Keratinocyte (primary cell): ENCODE data around the gene MAML2. TPM values are rescaled to one million over a fixed set of nuclear protein-coding genes. Genes with fewer than 3 reads are reported as not detected.

ENCODE experiments used
- DNase-seq: peaks from one replicate; pipeline ENCODE4 v3.0.0-alpha.2; 2011; ENCODE audit warnings: low read depth, missing footprints, low spot score
- FAIRE-seq: peaks from 2 replicates; lab custom pipeline; 2011; peaks lifted over from hg19 to GRCh38; lab: Jason Lieb, UNC
- H2AFZ ChIP-seq: 2 replicates; pipeline ENCODE4 v1.6.0; 2012; ENCODE audit warnings: low read length, control low read depth, inconsistent platforms; ENCODE audit not compliant: control insufficient read depth
- H3K27ac ChIP-seq: 2 replicates; pipeline ENCODE4 v1.5.1; 2011; ENCODE audit warnings: low read length; ENCODE audit not compliant: control insufficient read depth, insufficient read depth
- H3K27me3 ChIP-seq: 3 replicates; pipeline ENCODE4 v1.6.0; 2011; ENCODE audit warnings: low read length; ENCODE audit not compliant: control insufficient read depth, insufficient read depth; ENCODE audit errors: extremely low read depth
- H3K36me3 ChIP-seq, 2 experiments: 2 replicates in 1 of 2; 3 replicates in 1 of 2; pipeline ENCODE4 v1.5.1; 2011; ENCODE audit warnings: low read length in 2 of 2, mild to moderate bottlenecking in 1 of 2; ENCODE audit not compliant: control insufficient read depth in 2 of 2, insufficient read depth in 2 of 2; ENCODE audit errors: extremely low read depth in 1 of 2
- H3K4me1 ChIP-seq: 3 replicates; pipeline ENCODE4 v1.5.1; 2011; ENCODE audit warnings: low read length; ENCODE audit not compliant: control insufficient read depth, insufficient read depth; ENCODE audit errors: extremely low read depth
- H3K4me2 ChIP-seq: 3 replicates; pipeline ENCODE4 v1.6.0; 2011; ENCODE audit warnings: low read depth, low read length; ENCODE audit not compliant: control insufficient read depth, insufficient read depth; ENCODE audit errors: extremely low read depth
- H3K4me3 ChIP-seq, 3 experiments: fragments of 200-600 bp in 1 of 3; sonication (generic) in 1 of 3; 2 replicates in 2 of 3; 3 replicates in 1 of 3; pipeline ENCODE4 v1.5.1; 2011 to 2016; ENCODE audit warnings: low read length in 3 of 3, mild to moderate bottlenecking in 3 of 3, control low read depth in 2 of 3, inconsistent platforms in 1 of 3, low read depth in 1 of 3, mixed read lengths in 1 of 3, mixed run types in 1 of 3, moderate library complexity in 1 of 3; ENCODE audit not compliant: control insufficient read depth in 2 of 3, insufficient read depth in 2 of 3; ENCODE audit errors: extremely low read depth in 1 of 3
- H3K79me2 ChIP-seq: 2 replicates; pipeline ENCODE4 v1.6.0; 2012; ENCODE audit warnings: low read length; ENCODE audit not compliant: control insufficient read depth, insufficient read depth
- H3K9ac ChIP-seq: 3 replicates; pipeline ENCODE4 v1.6.0; 2011; ENCODE audit warnings: low read length; ENCODE audit not compliant: control insufficient read depth, insufficient read depth; ENCODE audit errors: extremely low read depth
- H3K9me1 ChIP-seq: 3 replicates; pipeline ENCODE4 v1.6.0; 2011; ENCODE audit warnings: low read length; ENCODE audit not compliant: control insufficient read depth, insufficient read depth; ENCODE audit errors: extremely low read depth
- H3K9me3 ChIP-seq: 2 replicates; pipeline ENCODE4 v1.5.1; 2012; ENCODE audit warnings: low read depth, low read length; ENCODE audit not compliant: control insufficient read depth
- H4K20me1 ChIP-seq: 3 replicates; pipeline ENCODE4 v1.6.0; 2011; ENCODE audit warnings: low read length; ENCODE audit not compliant: control insufficient read depth, insufficient read depth; ENCODE audit errors: extremely low read depth
- CTCF ChIP-seq, 3 experiments: IDR thresholded peaks in 1 of 3; conservative IDR thresholded peaks in 1 of 3; optimal IDR thresholded peaks in 1 of 3; 2 replicates in 2 of 3; 3 replicates in 1 of 3; pipeline versions ENCODE3 to v1.5.1; 2011; ENCODE audit warnings: low read length in 3 of 3, mild to moderate bottlenecking in 3 of 3, moderate library complexity in 2 of 3, control low read depth in 1 of 3, inconsistent platforms in 1 of 3; ENCODE audit not compliant: insufficient read depth in 2 of 3; ENCODE audit errors: extremely low read depth in 1 of 3
- EZH2 ChIP-seq: IDR thresholded peaks from one replicate; pipeline ENCODE4 v1.6.1; 2012; ENCODE audit warnings: inconsistent platforms, mild to moderate bottlenecking, low read length, moderate library complexity
- dilution Hi-C: fragments of 300-500 bp; cut with MboI; formaldehyde crosslinking; loops from one replicate; pipeline ENCODE4 v1.7.0; 2020; ENCODE audit warnings: low sequenced_read_pairs; ENCODE audit not compliant: extremely low pct_ligation_motif_present
- polyA plus RNA-seq, 5 experiments: library from polyadenylated mRNA; depleted of rRNA in 3 of 5; stranded (reverse) in 3 of 5; stranded (forward) in 1 of 5; unstranded in 1 of 5; fragments of >200 nt; gene quantifications; 1 replicate in 1 of 5; 2 replicates in 3 of 5; 3 replicates in 1 of 5; pipeline versions ENCODE4 v1.2.1 to v1.2.3, GENCODE V29; 2011 to 2012; ENCODE audit warnings: missing spikeins in 2 of 5, low read depth in 1 of 5, low replicate concordance in 1 of 5

The MAML2 gene
- polyA plus RNA-seq, 1 donor (not counting 4 experiments of a cell fraction or from before 2014, with no cell fraction given), result 4.2 TPM

DNA sequence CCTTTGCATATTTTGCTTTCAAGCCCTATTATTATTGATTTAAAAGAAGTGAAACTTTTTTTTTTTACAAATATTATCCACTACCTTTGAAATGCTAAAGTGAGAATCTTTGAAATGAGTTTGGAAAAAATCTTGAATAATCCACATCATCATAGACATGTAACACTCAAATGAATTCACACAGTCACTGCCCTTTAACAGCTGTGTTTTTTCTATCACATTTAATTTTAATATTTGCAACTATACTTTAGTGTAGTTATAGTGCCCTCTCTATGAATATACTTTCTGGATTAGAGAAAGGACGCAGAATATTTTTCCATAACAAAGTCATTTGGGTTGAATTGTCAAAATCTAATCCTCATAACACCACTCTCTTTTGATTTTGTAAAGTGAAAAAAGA lies 381.2 kb downstream of the MAML2 start:
- no peak for DNase-seq
- Histone ChIP-seq H3K4me2 (no peak overlapping the region), H3K9me3 (no peaks in the 10 kb centered on the region), H2AFZ (no peak overlapping the region), H3K27me3 (no peaks in the 10 kb centered on the region), H3K4me1 (no peaks in the 10 kb centered on the region), H3K79me2 (no peaks in the 10 kb centered on the region), H3K36me3 (no peaks in the 10 kb centered on the region), H3K9ac (no peak overlapping the region), H3K9me1 (no peaks in the 10 kb centered on the region), H3K27ac (no peak overlapping the region), H3K4me3 (no peak overlapping the region), H4K20me1 (no peaks in the 10 kb centered on the region)
- dilution Hi-C loops, result no loop called here
- no peak for TF ChIP-seq CTCF (optimal IDR thresholded peaks at IDR 0.05 in 1 of 3, IDR thresholded peaks at IDR 0.05 in 1 of 3, conservative IDR thresholded peaks at IDR 0.05 in 1 of 3; ENCODE audit: extremely low read depth in 1 of 3, insufficient read depth in 2 of 3, low read length in 3 of 3)
- no peak for TF ChIP-seq EZH2
- FAIRE-seq, result no peak

GRCh38 chr11:95950905-95951304 lies 392.1 kb downstream of the MAML2 start:
- Histone ChIP-seq H4K20me1 (no peaks in the 10 kb centered on the region), H2AFZ (no peak overlapping the region), H3K36me3 (no peaks in the 10 kb centered on the region), H3K4me2 (no peak overlapping the region), H3K4me3 (no peak overlapping the region), H3K4me1 (no peaks in the 10 kb centered on the region), H3K9me3 (no peaks in the 10 kb centered on the region), H3K27ac (no peak overlapping the region), H3K27me3 (no peaks in the 10 kb centered on the region), H3K79me2 (no peaks in the 10 kb centered on the region), H3K9ac (no peak overlapping the region), H3K9me1 (no peaks in the 10 kb centered on the region)
- no peak for DNase-seq
- dilution Hi-C loops, result no loop called here
- FAIRE-seq, result no peak
- TF ChIP-seq EZH2, result no peak
- no peak for TF ChIP-seq CTCF (optimal IDR thresholded peaks at IDR 0.05 in 1 of 3, IDR thresholded peaks at IDR 0.05 in 1 of 3, conservative IDR thresholded peaks at IDR 0.05 in 1 of 3; ENCODE audit: extremely low read depth in 1 of 3, insufficient read depth in 2 of 3, low read length in 3 of 3)
